ENCODE measurements around the gene TUBB4B.

TUBB4B gene

GRCh38 chr9:137240841-137241489, at the start of gene TUBB4B:
Gene TUBB4B (plus strand): TSS chr9:137241287. CDS start chr9:137241361, 74 bp downstream.
- peak; percentile 100 for DNase-seq

- DNase-seq, result no peak
Measured at GRCh38 chr9:137191691-137192447, 49.2 kb upstream of the TUBB4B start.

- DNase-seq, result no peak
Measured at GRCh38 chr9:137192448-137192780, 48.7 kb upstream of the TUBB4B start.

- DNase-seq, result no peak
Measured at GRCh38 chr9:137192859-137193258, 48.2 kb upstream of the TUBB4B start.

GRCh38 chr9:137193771-137194170, 47.3 kb upstream of the TUBB4B start:
- no peak for DNase-seq

GRCh38 chr9:137194388-137194787, 46.7 kb upstream of the TUBB4B start:
- DNase-seq, result no peak

- no peak for DNase-seq
Measured at GRCh38 chr9:137194909-137195308, 46.2 kb upstream of the TUBB4B start.

- no peak for DNase-seq
Measured at GRCh38 chr9:137195525-137196220, 45.4 kb upstream of the TUBB4B start.

GRCh38 chr9:137198051-137198901, 42.8 kb upstream of the TUBB4B start:
- no peak for DNase-seq

- DNase-seq, result no peak
Measured at GRCh38 chr9:137198902-137199283, 42.2 kb upstream of the TUBB4B start.

GRCh38 chr9:137199411-137200121, 41.5 kb upstream of the TUBB4B start:
- no peak for DNase-seq

GRCh38 chr9:137200311-137201204, 40.5 kb upstream of the TUBB4B start, which contains the start of gene TPRN:
Gene TPRN (minus strand): TSS chr9:137200741. CDS start chr9:137200711, 30 bp downstream.
- peak; percentile 99 for DNase-seq

- DNase-seq, result no peak
Measured at GRCh38 chr9:137201205-137201868, 39.8 kb upstream of the TUBB4B start.

- DNase-seq, result no peak
Measured at GRCh38 chr9:137202966-137203365, 38.1 kb upstream of the TUBB4B start.

GRCh38 chr9:137204731-137205125, 36.4 kb upstream of the TUBB4B start:
- no peak for DNase-seq

- peak; percentile 88 for DNase-seq
Measured at GRCh38 chr9:137205126-137206069, 35.7 kb upstream of the TUBB4B start, which contains the start of the genes NDOR1 and TMEM203. Gene NDOR1 (plus strand): TSS chr9:137205700. CDS start chr9:137205778, 78 bp downstream. Gene TMEM203 (minus strand): TSS chr9:137205648. CDS start chr9:137205414, 234 bp downstream.

- DNase-seq, result peak; percentile 76
Measured at GRCh38 chr9:137206602-137207001, 34.5 kb upstream of the TUBB4B start.

- DNase-seq, result no peak
Measured at GRCh38 chr9:137211532-137211931, 29.6 kb upstream of the TUBB4B start.

GRCh38 chr9:137212520-137212919, 28.6 kb upstream of the TUBB4B start:
- DNase-seq, result no peak
